PC-9 (cell line): ENCODE results near the gene ATF1.

Experiments
- EZH2 ChIP-seq: fragments of 200-600 bp; sonication (generic); IDR thresholded peaks from 2 replicates; pipeline ENCODE4 v1.8.0; 2017; ENCODE audit warnings: antibody characterized with exemption, low read depth
- TF ChIP-seq, protein P1 (sequence below): fragments of 200-600 bp; sonication (generic); conservative IDR thresholded peaks from 2 replicates; pipeline ENCODE4 v1.6.1; 2017; ENCODE audit warnings: mixed run types, antibody characterized with exemption, mild to moderate bottlenecking, moderate library complexity

DNA sequence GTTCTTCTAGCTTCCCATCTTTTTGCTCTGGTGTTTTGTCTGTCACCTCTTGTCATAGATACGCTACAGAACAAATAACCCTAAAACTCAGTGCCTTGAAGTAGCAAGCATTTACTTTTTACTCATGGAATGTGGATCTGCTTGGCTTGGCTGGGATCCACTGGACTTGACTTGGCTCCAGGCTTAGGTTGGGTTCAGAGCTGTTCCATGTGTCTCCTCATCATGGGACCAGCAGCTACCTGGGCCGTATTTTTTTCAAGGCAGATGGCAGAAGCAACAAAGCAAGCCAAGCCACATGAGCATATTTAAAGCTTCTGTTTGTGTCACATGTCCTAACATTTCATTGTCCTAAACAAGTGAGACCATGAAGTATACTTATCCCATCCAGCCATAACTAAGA lies 48.7 kb upstream of the ATF1 start:
- TF ChIP-seq, protein P1, sequence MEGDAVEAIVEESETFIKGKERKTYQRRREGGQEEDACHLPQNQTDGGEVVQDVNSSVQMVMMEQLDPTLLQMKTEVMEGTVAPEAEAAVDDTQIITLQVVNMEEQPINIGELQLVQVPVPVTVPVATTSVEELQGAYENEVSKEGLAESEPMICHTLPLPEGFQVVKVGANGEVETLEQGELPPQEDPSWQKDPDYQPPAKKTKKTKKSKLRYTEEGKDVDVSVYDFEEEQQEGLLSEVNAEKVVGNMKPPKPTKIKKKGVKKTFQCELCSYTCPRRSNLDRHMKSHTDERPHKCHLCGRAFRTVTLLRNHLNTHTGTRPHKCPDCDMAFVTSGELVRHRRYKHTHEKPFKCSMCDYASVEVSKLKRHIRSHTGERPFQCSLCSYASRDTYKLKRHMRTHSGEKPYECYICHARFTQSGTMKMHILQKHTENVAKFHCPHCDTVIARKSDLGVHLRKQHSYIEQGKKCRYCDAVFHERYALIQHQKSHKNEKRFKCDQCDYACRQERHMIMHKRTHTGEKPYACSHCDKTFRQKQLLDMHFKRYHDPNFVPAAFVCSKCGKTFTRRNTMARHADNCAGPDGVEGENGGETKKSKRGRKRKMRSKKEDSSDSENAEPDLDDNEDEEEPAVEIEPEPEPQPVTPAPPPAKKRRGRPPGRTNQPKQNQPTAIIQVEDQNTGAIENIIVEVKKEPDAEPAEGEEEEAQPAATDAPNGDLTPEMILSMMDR = no peak
- no peak for TF ChIP-seq EZH2
